ENCODE measurements around the gene FAM120AOS. TPM values are rescaled to one million over a fixed set of nuclear protein-coding genes. Genes with fewer than 3 reads are reported as not detected.

FAM120AOS gene
- total RNA-seq, 4 donors from 2014 or later = 25.0 to 44.2 (median 40.0) TPM

GRCh38 chr9:93458712-93459111 is 5.3 kb upstream of the FAM120AOS start:
- intact Hi-C loops (cut with DNase I; ENCODE audit: low total_unique reads) = no loop called here
- no peak for DNase-seq (ENCODE audit: low spot score in 2 of 2)
- no peak for TF ChIP-seq POLR2A (IDR thresholded peaks at IDR 0.05)
- no peak for TF ChIP-seq CTCF (IDR thresholded peaks at IDR 0.05)
- no peak overlapping the region for H3K4me3 ChIP-seq (ENCODE audit: low read depth, poor library complexity, severe bottlenecking)
- 76 to 78% methylated on average over 4 of the region's 4 CpGs for WGBS, 2 donors

- H3K4me3 ChIP-seq (ENCODE audit: low read depth, poor library complexity, severe bottlenecking) = no peak overlapping the region
- intact Hi-C loops (cut with DNase I; ENCODE audit: low total_unique reads) = no loop called here
- TF ChIP-seq CTCF (IDR thresholded peaks at IDR 0.05) (no peak), POLR2A (IDR thresholded peaks at IDR 0.05) (no peak)
- WGBS, 2 donors = 81 to 82% methylated on average over 1 of the region's 1 CpG
- no peak for DNase-seq (ENCODE audit: low spot score in 2 of 2)
Measured at GRCh38 chr9:93457006-93457405, 3.6 kb upstream of the FAM120AOS start.

GRCh38 chr9:93456504-93456903 is 3.1 kb upstream of the FAM120AOS start:
- no peak overlapping the region for H3K4me3 ChIP-seq (ENCODE audit: low read depth, poor library complexity, severe bottlenecking)
- WGBS, 2 donors = 36 to 42% methylated on average over 2 of the region's 2 CpGs
- intact Hi-C loops (cut with DNase I; ENCODE audit: low total_unique reads) = no loop called here
- TF ChIP-seq POLR2A (IDR thresholded peaks at IDR 0.05) (no peak), CTCF (IDR thresholded peaks at IDR 0.05) (no peak)
- DNase-seq (ENCODE audit: low spot score in 2 of 2) = no peak

DNA sequence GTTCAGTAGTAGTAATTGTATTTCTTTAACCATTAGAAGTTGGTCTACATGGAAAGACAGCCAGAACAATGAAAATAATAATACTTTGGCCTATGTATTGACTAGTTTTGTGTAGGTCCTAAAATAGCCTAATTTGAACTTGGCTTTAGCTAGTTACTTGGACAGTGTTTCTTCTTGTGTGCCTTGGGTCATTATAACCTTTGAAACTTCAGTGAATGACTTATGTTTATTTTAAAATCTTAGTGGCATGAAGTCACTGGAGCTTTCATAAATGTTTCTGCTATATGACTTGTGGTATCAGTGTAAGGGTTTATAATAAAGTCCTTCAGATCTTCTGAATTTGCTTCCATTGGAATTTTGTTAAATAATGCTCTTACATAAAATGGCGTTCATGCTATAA is 2.6 kb upstream of the FAM120AOS start:
- intact Hi-C loops (cut with DNase I; ENCODE audit: low total_unique reads) = no loop called here
- DNase-seq (ENCODE audit: low spot score in 2 of 2) = no peak
- no peak overlapping the region for H3K4me3 ChIP-seq (ENCODE audit: low read depth, poor library complexity, severe bottlenecking)
- TF ChIP-seq CTCF (IDR thresholded peaks at IDR 0.05) = no peak
- no peak for TF ChIP-seq POLR2A (IDR thresholded peaks at IDR 0.05)
- WGBS, 2 donors = 87 to 90% methylated on average over 1 of the region's 1 CpG

GRCh38 chr9:93452710-93453046 is 703 bp downstream of the FAM120AOS start:
- peak overlapping the region; percentile 58 for H3K4me3 ChIP-seq (ENCODE audit: low read depth, poor library complexity, severe bottlenecking)
- no peak for TF ChIP-seq CTCF (IDR thresholded peaks at IDR 0.05)
- TF ChIP-seq POLR2A (IDR thresholded peaks at IDR 0.05) = no peak
- WGBS, 2 donors = 0 to 1% methylated on average over 10 of the region's 10 CpGs
- intact Hi-C loops (cut with DNase I; ENCODE audit: low total_unique reads) = no loop called here
- no peak for DNase-seq (ENCODE audit: low spot score in 2 of 2)

Measured in lower leg skin (tissue), 4 donors.